Lower leg skin (tissue), 4 donors: ENCODE measurements around the gene AUTS2. TPM values are rescaled to one million over a fixed set of nuclear protein-coding genes. Genes with fewer than 3 reads are reported as not detected.

Source experiments
- DNase-seq, 2 donors: peaks; one replicate each; pipeline ENCODE4 v3.0.0-alpha.2; 2019; ENCODE audit warnings: low spot score in 2 of 2
- H3K4me3 ChIP-seq: fragments of 200-600 bp; sonication (generic); 2 replicates; pipeline ENCODE4 v1.5.1; 2017; ENCODE audit warnings: mild to moderate bottlenecking, low read depth; ENCODE audit not compliant: poor library complexity, severe bottlenecking
- CTCF ChIP-seq, 3 donors: fragments of 450-650 bp; IDR thresholded peaks; one replicate each; pipeline ENCODE4 v1.5.1; 2016; ENCODE audit warnings: antibody characterized with exemption in 3 of 3, mild to moderate bottlenecking in 3 of 3, moderate library complexity in 2 of 3
- POLR2A ChIP-seq, 2 donors: fragments of 450-650 bp; IDR thresholded peaks; one replicate each; pipeline ENCODE4 v1.6.1; 2016 to 2017; ENCODE audit warnings: antibody characterized with exemption in 2 of 2, mild to moderate bottlenecking in 1 of 2, moderate library complexity in 1 of 2
- WGBS, 2 donors: methylation state at CpG; one replicate each; pipeline ENCODE4 v1.1.5; 2018; 5-methylcytosine and 5-hydroxymethylcytosine counted together
- intact Hi-C: fragments of 100-400 bp; cut with DNase I; formaldehyde crosslinking; loops from one replicate; pipeline ENCODE4 v1.15.0; 2023; ENCODE audit warnings: low total_unique reads
- total RNA-seq, 4 donors: library from RNA; depleted of rRNA; stranded (reverse); fragments of >200 nt; gene quantifications; one replicate each; pipeline ENCODE4 v1.1.0, GENCODE V29; 2016

Gene AUTS2
- total RNA-seq, 4 donors from 2014 or later: 30.8 to 41.9 (median 40.5) TPM

GRCh38 chr7:70014472-70015177, 416.4 kb downstream of the AUTS2 start:
- no peak for TF ChIP-seq CTCF (IDR thresholded peaks at IDR 0.05)
- TF ChIP-seq POLR2A (IDR thresholded peaks at IDR 0.05): no peak
- intact Hi-C loops: no loop called here
- 73 to 78% methylated on average over 3 of the region's 3 CpGs for WGBS, 2 donors
- no peak for DNase-seq
- H3K4me3 ChIP-seq: no peak overlapping the region

- TF ChIP-seq POLR2A (IDR thresholded peaks at IDR 0.05) (no peak), CTCF (IDR thresholded peaks at IDR 0.05) (no peak)
- intact Hi-C loops: no loop called here
- DNase-seq: no peak
- 92 to 93% methylated on average over 1 of the region's 1 CpG for WGBS, 2 donors
- no peak overlapping the region for H3K4me3 ChIP-seq
These were observed 417.1 kb downstream of the AUTS2 start for GRCh38 chr7:70015353-70015752.

GRCh38 chr7:70016044-70016770, 417.9 kb downstream of the AUTS2 start:
- 66 to 72% methylated on average over 6 of the region's 6 CpGs for WGBS, 2 donors
- intact Hi-C loops: no loop called here
- no peak for TF ChIP-seq CTCF (IDR thresholded peaks at IDR 0.05)
- TF ChIP-seq POLR2A (IDR thresholded peaks at IDR 0.05): no peak
- no peak for DNase-seq
- no peak overlapping the region for H3K4me3 ChIP-seq

GRCh38 chr7:70017357-70017756, 419.1 kb downstream of the AUTS2 start:
- TF ChIP-seq CTCF (IDR thresholded peaks at IDR 0.05) (no peak), POLR2A (IDR thresholded peaks at IDR 0.05) (no peak)
- 63 to 65% methylated on average over 3 of the region's 3 CpGs for WGBS, 2 donors
- no peak for DNase-seq
- no peak overlapping the region for H3K4me3 ChIP-seq
- intact Hi-C loops: no loop called here

- TF ChIP-seq CTCF (IDR thresholded peaks at IDR 0.05): no peak
- intact Hi-C loops: no loop called here
- DNase-seq: no peak
- no peak overlapping the region for H3K4me3 ChIP-seq
- 91 to 95% methylated on average over 1 of the region's 1 CpG for WGBS, 2 donors
These were observed 420.4 kb downstream of the AUTS2 start for GRCh38 chr7:70018700-70019099.
